ENCODE results near the gene MAP3K20. TPM values are rescaled to one million over a fixed set of nuclear protein-coding genes. Genes with fewer than 3 reads are reported as not detected.

MAP3K20 gene
- total RNA-seq, 1 donor from 2014 or later, result 33.7 TPM

DNA sequence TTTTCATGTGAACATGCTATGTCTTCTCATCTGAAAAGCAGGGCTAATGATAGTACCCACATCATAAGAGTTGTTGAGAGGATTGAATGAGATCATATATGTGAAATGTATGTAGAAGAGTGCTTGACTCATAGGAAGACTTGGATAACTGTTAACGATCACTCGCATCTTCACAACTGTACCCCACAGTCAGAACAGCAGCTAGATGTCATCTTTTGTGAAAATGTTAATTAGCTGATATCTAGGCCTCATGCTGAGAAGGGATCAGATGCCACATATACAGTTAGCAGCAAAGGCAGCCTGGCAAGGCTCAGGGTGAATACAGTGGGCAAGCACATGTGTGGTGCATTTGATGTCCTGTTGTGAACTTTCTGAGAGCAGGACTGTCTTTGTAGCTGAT is 24.2 kb downstream of the MAP3K20 start:
- Mint-ChIP-seq H3K36me3 (peaks cover 6% of the 10 kb centered on the region), H3K4me3 (no peak overlapping the region), H3K27me3 (ENCODE audit: low read depth) (no peaks in the 10 kb centered on the region), H3K4me1 (peaks cover 8% of the 10 kb centered on the region), H3K27ac (no peak overlapping the region), H3K9me3 (no peaks in the 10 kb centered on the region)
- no peak for DNase-seq (ENCODE audit: low spot score in 2 of 2, unreplicated experiment in 2 of 2)
- TF ChIP-seq, protein P1, sequence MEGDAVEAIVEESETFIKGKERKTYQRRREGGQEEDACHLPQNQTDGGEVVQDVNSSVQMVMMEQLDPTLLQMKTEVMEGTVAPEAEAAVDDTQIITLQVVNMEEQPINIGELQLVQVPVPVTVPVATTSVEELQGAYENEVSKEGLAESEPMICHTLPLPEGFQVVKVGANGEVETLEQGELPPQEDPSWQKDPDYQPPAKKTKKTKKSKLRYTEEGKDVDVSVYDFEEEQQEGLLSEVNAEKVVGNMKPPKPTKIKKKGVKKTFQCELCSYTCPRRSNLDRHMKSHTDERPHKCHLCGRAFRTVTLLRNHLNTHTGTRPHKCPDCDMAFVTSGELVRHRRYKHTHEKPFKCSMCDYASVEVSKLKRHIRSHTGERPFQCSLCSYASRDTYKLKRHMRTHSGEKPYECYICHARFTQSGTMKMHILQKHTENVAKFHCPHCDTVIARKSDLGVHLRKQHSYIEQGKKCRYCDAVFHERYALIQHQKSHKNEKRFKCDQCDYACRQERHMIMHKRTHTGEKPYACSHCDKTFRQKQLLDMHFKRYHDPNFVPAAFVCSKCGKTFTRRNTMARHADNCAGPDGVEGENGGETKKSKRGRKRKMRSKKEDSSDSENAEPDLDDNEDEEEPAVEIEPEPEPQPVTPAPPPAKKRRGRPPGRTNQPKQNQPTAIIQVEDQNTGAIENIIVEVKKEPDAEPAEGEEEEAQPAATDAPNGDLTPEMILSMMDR (IDR thresholded peaks at IDR 0.05; ENCODE audit: unreplicated experiment), result no peak

DNA sequence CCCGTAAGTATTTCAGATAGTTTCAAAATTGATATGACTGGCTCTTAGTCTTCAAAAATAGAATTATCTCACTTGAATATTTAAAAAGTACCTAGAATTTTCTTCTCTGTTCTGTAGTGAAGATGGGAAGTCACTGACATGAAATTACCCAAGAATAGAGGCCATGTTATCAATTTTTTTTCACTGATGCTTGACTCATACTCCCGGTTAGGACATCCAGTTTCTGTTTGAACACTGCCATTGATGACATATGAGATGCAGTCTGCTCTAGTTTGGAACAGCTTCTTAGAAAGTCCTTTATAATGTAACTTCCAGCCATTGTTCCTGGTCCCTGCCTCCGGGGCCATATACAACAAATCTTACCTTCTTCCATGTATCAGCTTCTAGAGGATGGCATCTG is 26.0 kb downstream of the MAP3K20 start:
- DNase-seq (ENCODE audit: low spot score in 2 of 2, unreplicated experiment in 2 of 2), result no peak
- TF ChIP-seq, protein P1 (IDR thresholded peaks at IDR 0.05; ENCODE audit: unreplicated experiment), result no peak
- Mint-ChIP-seq H3K27ac (no peak overlapping the region), H3K9me3 (no peaks in the 10 kb centered on the region), H3K4me3 (no peak overlapping the region), H3K27me3 (ENCODE audit: low read depth) (no peaks in the 10 kb centered on the region), H3K36me3 (peaks cover 5% of the 10 kb centered on the region), H3K4me1 (peaks cover 8% of the 10 kb centered on the region)

DNA sequence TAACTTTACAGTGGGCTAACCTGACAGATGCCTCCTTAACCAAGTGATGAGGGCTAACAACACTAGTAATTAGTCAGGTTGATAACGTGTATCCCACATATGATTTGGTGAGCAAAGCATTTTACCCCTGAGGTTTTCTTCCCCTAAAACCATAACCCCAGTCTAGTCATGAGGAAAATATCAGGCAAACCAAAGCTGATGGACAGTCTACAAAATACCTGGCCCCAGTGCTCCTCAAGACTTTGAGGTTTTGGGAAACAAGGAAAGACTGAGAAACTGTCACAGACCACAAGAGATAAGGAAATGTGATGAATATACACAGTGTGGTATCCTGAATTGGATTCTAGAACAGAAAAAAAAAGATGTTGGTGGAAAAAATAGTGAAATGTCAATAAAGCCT is 28.5 kb downstream of the MAP3K20 start:
- H3K27ac Mint-ChIP-seq, result no peak overlapping the region
- TF ChIP-seq, protein P1 (IDR thresholded peaks at IDR 0.05; ENCODE audit: unreplicated experiment), result no peak
- no peaks in the 10 kb centered on the region for H3K27me3 Mint-ChIP-seq (ENCODE audit: low read depth)
- peaks cover 5% of the 10 kb centered on the region for H3K36me3 Mint-ChIP-seq
- H3K4me3 Mint-ChIP-seq, result no peak overlapping the region
- no peaks in the 10 kb centered on the region for H3K9me3 Mint-ChIP-seq
- no peak for DNase-seq (ENCODE audit: low spot score in 2 of 2, unreplicated experiment in 2 of 2)
- peaks cover 16% of the 10 kb centered on the region for H3K4me1 Mint-ChIP-seq

DNA sequence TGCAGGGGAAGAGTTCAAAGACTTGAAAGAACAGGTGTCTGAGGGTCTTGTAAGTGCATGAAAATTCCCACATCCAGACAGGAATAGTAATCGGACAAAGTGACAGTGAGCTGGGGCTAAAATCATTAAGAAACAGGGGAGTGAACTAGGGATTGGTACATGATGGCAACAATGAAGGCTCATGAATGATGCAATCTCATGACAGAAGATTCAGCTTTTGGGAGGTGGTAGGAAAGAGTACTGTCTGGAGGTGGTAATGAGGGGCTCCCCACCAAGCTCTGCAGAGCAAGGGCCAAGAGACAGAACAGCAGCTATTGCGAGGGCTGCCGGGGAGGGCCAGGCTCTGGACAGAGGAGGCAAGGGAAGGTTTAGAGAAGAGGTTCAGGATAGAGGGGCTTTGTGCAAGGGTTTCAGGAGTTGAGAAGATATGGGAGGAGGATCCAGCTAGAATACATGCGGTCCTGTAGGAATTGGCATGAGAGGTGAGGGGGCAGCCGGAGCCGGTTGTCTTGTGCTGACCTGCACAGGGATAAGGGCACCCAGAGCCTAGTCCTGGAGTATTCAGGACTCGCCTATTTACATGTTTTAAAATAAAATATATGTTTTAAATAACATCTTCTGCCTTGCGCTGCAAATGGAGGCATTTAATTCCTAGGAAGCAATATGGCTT is 31.4 kb downstream of the MAP3K20 start:
- peaks cover 18% of the 10 kb centered on the region for H3K36me3 Mint-ChIP-seq
- peaks cover 15% of the 10 kb centered on the region for H3K9me3 Mint-ChIP-seq
- no peaks in the 10 kb centered on the region for H3K27me3 Mint-ChIP-seq (ENCODE audit: low read depth)
- TF ChIP-seq, protein P1 (IDR thresholded peaks at IDR 0.05; ENCODE audit: unreplicated experiment), result no peak
- H3K4me1 Mint-ChIP-seq, result peaks cover 18% of the 10 kb centered on the region
- no peak overlapping the region for H3K4me3 Mint-ChIP-seq
- DNase-seq (ENCODE audit: low spot score in 2 of 2, unreplicated experiment in 2 of 2), result no peak
- peak overlapping the region; percentile 54 for H3K27ac Mint-ChIP-seq

DNA sequence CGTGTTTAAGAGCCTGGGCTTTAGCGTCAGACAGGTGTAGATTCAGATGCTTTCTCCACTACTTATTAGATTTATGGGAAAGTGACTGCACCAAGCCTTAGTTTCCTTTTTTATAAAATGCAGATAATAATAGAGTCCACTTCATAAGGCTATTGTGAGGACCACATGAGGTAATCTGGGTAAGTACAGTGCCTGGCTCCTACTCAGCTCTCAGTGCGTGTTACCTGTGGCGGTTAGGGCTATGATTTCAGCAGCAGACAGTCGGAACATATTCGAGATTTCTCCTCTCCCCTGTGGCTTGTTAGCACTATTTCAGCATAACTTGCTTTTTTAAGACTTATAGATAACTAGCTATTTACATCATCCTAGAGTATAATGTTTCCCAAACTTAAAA is 32.0 kb downstream of the MAP3K20 start:
- TF ChIP-seq, protein P1 (IDR thresholded peaks at IDR 0.05; ENCODE audit: unreplicated experiment), result no peak
- Mint-ChIP-seq H3K4me3 (no peak overlapping the region), H3K27ac (no peak overlapping the region), H3K4me1 (peaks cover 14% of the 10 kb centered on the region), H3K9me3 (peaks cover 20% of the 10 kb centered on the region), H3K27me3 (ENCODE audit: low read depth) (no peaks in the 10 kb centered on the region), H3K36me3 (peaks cover 24% of the 10 kb centered on the region)
- DNase-seq (ENCODE audit: low spot score in 2 of 2, unreplicated experiment in 2 of 2), result no peak

Data from mesothelial cell of epicardium (in vitro differentiated cells).